HG02870 (cell line): Measurements from ENCODE around the gene THAP3.

Experiments used
- ATAC-seq: cut with Tn5 transposase; IDR thresholded peaks from one replicate; pipeline ENCODE4 v1.9.1; 2021; ENCODE audit warnings: mild to moderate bottlenecking, moderate library complexity; ENCODE audit not compliant: unreplicated experiment

The THAP3 gene, protein sequence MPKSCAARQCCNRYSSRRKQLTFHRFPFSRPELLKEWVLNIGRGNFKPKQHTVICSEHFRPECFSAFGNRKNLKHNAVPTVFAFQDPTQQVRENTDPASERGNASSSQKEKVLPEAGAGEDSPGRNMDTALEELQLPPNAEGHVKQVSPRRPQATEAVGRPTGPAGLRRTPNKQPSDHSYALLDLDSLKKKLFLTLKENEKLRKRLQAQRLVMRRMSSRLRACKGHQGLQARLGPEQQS

DNA sequence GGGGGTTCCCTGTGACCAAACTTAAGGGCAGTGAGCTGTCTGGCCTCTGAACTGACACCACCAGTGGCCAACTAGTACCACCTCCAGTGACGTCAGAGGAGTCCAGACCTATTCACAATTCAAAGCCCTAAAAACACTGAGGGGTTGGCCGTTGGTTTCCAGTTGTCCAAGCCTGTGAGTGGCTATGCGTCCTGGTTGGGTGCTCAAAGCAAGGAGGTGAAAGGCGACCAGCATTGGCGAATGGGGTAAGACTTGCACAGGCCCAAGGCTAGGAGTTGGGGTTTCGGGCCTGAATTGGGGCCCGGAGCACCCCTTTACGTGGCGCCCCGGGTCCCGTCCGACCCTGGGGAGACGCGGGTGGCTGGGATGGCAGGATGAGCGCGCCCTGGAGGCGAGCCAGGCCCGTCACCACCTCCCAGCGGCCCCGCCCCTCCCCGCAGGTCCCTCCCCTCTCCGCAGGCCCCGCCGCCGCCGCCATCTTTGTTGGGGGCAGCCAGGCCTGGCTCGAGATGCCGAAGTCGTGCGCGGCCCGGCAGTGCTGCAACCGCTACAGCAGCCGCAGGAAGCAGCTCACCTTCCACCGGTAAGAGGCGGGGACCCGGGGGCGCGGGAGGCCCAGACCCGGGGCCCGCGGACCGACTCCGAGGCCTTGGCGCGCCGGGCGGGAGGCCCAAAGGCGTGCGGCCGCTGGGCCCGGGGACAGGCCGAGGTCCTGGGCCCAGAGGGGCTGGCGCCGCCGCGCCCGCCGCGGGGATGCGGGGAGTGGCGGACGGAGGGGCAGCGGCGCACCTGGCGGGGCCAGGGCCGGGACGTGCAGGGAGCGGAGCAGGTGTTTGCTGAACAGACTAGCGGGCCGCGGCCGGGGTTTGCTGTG, at the start of gene THAP3:
Gene THAP3, plus strand, starts transcription at position 159 of the 874 bp plus-strand sequence. Its CDS starts 351 bp downstream, at position 510.
- peak; percentile 64 for ATAC-seq

DNA sequence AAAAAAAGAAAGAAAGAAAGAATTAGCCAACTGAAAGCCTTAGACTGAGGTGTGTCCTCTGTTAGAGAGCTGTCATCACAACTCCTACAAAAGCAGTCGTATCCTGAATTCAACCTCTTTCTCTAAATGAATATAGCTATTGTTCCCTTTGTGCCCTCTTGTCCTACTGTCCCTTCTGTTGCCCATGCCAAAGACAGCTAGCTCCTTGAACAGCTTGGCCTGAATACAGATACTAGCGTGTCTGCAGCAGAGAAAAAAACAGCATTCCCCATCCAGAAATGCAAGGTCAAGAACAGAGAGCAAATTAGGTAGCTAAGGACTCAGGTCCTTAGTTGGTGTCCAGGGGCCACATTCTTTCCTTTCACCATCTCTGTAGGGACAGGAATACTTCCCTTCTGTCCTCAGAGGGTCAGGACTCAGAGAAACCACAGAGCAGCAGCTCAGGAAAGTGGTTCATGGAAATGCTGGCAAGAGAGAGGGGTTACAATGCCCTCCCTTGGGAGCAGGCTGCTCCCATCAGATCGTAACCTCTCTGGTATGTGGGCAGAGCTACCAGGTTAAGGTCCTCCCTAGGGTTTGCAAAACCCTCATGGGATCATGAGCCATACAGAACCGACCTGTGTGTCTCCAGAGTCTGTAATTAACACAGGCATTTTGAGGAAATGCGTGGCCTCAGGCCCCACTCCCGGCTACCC, 46.7 kb upstream of the THAP3 start:
- no peak for ATAC-seq

DNA sequence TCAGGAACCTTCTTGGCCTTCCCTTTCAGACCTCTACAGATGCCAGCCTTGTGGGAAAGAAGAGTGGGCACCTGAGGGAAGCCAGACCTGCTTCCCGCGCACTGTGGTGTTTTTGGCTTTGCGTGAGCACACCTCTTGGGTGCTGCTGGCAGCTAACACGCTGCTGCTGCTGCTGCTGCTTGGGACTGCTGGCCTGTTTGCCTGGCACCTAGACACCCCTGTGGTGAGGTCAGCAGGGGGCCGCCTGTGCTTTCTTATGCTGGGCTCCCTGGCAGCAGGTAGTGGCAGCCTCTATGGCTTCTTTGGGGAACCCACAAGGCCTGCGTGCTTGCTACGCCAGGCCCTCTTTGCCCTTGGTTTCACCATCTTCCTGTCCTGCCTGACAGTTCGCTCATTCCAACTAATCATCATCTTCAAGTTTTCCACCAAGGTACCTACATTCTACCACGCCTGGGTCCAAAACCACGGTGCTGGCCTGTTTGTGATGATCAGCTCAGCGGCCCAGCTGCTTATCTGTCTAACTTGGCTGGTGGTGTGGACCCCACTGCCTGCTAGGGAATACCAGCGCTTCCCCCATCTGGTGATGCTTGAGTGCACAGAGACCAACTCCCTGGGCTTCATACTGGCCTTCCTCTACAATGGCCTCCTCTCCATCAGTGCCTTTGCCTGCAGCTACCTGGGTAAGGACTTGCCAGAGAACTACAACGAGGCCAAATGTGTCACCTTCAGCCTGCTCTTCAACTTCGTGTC, 45.9 kb upstream of the THAP3 start:
- ATAC-seq = no peak

DNA sequence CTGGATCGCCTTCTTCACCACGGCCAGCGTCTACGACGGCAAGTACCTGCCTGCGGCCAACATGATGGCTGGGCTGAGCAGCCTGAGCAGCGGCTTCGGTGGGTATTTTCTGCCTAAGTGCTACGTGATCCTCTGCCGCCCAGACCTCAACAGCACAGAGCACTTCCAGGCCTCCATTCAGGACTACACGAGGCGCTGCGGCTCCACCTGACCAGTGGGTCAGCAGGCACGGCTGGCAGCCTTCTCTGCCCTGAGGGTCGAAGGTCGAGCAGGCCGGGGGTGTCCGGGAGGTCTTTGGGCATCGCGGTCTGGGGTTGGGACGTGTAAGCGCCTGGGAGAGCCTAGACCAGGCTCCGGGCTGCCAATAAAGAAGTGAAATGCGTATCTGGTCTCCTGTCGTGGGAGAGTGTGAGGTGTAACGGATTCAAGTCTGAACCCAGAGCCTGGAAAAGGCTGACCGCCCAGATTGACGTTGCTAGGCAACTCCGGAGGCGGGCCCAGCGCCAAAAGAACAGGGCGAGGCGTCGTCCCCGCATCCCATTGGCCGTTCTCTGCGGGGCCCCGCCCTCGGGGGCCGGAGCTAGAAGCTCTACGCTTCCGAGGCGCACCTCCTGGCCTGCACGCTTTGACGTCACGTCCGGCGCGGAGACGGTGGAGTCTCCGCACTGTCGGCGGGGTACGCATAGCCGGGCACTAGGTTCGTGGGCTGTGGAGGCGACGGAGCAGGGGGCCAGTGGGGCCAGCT, 45.1 kb upstream of the THAP3 start, which contains the start of gene ZBTB48:
Gene ZBTB48, plus strand, starts transcription at position 621 of the 745 bp plus-strand sequence. CDS start 616 bp downstream, outside the sequence.
- peak; percentile 93 for ATAC-seq

DNA sequence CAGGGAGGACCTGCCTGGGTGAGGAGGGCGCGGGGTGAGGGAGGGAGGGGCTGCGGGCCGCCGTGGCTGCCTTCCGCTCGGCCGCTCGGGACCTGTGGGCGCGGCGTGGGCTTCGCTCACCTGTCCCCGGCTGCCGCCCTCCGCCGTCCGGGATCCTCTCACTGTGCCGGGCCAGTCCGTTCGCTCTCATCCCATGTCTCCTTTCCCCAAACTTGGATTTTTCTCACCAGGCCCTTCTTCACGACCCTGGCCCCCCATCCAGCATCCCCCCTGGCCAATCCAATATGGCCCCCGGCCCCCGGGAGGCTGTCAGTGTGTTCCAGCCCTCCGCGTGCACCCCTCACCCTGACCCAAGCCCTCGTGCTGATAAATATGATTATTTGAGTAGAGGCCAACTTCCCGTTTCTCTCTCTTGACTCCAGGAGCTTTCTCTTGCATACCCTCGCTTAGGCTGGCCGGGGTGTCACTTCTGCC, 44.5 kb upstream of the THAP3 start:
- ATAC-seq = peak; percentile 19

DNA sequence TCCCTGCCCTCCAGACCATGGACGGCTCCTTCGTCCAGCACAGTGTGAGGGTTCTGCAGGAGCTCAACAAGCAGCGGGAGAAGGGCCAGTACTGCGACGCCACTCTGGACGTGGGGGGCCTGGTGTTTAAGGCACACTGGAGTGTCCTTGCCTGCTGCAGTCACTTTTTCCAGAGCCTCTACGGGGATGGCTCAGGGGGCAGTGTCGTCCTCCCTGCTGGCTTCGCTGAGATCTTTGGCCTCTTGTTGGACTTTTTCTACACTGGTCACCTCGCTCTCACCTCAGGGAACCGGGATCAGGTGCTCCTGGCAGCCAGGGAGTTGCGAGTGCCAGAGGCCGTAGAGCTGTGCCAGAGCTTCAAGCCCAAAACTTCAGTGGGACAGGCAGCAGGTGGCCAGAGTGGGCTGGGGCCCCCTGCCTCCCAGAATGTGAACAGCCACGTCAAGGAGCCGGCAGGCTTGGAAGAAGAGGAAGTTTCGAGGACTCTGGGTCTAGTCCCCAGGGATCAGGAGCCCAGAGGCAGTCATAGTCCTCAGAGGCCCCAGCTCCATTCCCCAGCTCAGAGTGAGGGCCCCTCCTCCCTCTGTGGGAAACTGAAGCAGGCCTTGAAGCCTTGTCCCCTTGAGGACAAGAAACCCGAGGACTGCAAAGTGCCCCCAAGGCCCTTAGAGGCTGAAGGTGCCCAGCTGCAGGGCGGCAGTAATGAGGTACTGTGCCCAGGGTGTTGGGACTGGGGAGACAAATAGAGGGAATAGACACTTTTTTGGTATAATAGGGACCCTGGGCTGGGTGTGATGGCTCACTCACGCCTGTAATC, 43.9 kb upstream of the THAP3 start:
- no peak for ATAC-seq

DNA sequence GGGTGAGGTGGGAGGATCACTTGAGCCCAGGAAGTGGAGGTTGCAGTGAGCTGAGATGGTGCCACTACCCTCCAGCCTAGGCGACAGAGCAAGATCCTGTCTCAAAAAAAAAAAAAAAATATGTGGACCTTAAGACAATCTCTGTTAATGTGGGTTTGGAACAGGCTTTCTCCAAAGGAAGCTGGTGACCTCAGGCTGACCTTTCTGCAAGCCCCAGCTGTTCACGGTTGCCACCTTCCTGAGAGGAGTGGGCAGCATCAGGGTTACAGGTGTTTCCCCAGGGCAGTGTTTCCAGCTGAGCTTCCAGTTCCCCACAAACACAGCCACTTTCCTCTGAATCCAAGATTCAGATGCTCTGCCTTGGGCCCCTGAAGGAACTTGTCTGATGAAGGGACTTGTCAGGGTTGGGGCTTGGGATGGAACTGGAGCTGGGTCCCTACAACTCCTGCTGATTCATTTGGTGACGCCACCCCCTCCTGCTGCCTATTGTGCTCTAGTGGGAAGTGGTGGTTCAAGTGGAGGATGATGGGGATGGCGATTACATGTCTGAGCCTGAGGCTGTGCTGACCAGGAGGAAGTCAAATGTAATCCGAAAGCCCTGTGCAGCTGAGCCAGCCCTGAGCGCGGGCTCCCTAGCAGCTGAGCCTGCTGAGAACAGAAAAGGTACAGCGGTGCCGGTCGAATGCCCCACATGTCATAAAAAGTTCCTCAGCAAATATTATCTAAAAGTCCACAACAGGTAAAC, 42.9 kb upstream of the THAP3 start:
- no peak for ATAC-seq

DNA sequence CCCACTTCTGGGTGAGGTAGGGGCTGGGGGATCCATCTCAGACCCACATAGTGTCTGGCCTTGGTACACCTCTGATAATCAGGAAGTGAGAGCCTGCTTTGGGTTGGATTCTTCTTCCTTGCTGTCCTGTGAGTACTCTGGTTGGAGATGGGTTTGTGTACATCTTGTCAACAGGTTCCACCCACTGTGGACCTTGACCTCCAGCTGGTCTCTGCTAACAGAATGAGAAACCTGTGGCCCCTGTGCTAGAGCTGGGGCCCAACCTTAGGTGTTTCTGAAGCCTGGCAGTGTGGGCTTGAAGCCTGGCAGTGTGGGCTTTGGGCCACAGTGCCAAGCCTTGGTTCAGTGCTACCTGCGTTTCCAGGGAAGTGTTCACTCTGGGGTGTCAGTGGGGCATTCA, 42.3 kb upstream of the THAP3 start:
- ATAC-seq = no peak

DNA sequence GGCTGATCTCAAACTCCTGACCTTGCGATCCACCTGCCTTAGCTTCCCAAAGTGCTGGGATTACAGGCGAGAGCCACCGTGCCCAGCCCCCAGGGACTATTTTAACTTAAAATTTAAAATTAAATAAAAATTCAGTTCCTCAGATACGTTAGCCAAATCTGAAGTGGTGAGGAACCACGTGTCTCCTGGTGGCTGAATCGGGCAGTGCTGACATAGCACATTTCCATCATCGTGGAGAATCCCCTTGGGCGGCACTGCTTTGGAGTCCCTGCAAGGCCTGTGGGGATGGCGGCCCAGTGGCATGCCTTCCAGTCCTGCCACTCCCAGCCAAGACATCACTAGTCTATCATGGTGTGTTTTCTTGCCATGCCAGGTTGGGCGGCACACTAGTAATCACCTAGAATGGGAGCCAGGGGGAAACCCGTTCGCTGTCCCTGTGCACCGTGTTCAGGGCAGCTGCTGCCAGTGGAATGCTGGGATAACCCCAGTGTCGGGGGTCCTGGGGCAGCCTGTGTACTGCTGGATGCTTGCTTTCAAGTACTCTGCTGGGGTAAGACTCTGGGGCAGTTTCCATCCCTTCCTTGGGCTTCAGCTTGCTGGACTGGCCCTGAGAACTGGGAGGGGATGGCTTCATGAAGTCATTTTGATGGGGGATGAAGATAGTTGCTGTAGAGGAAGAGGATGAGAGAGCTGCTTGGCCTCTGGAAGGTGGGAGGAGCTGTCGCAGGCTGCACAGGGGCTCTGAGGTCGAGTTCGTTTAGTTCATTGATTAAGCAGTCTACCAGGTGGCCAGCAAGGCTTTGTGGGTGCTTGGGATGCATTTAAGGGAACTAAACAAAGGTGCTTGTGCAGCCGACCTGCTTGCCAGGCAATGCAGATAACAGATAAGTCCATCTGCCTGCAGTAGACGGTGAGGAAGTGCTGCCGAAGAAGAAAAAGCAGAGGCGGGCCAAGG, 40.3 kb upstream of the THAP3 start:
- ATAC-seq = no peak

DNA sequence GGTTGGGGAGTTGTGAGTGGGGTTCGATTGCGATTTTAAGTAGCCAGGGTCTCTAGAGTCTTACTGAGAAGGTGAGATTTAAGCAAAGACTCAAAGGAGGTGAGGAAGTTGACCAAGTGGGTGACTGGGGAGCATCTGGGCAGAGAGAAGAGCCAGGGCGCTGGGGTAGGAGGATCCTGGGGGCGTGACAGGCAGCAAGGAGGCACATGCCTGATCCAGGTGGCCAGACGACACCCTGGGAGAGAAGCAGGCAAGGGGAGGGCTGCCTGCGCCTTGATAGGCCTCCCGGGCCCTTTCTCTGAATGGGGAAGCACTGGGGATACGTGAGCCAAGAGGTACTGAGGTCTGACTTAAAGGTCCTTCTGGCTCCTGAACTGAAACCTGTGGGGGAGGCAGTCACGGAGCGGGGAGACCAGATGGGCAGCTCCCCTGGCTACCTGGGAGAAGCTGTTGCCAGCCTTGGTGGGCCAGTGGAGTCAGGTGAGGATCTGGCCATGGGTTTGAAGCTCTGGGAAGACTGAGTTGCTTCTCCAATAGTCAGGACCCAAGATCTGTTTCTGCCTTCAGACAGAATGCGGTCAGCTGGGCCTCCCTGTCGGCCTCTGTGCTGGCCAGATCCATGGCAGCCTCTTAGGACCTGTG, 39.5 kb upstream of the THAP3 start:
- ATAC-seq = no peak

DNA sequence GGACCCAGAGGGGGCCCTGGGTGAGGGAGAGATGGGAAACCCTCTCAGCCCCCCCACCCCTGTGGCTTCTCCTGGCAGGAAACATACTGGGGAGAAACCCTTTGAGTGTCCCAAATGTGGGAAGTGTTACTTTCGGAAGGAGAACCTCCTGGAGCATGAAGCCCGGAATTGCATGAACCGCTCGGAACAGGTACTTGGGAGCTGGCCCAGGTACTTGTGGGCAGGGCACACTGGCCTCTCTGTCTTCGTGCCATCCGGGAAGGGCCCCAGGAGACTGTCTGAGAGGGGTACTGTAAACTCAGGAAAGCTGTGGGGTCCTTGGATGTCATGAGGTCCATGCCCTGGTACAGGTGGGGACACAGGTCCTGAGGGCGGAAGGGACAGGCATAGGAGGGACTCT, 38.8 kb upstream of the THAP3 start:
- no peak for ATAC-seq

DNA sequence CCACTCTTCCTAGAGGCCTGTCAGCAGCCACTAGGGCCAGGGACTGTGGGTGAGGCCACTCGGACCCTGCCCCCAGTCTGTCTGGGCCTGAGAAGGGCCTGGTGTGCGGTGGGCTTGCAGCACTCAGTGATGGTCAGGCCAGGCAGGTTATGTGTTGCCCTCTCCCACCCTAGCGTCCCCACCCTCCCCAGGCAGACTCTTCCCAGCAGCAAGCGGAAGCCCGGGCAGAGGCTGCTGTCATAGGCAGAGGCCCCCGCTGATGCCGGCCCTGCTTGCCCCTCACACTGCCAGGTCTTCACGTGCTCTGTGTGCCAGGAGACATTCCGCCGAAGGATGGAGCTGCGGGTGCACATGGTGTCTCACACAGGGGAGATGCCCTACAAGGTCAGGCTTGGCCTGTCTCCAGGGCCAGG, 38.3 kb upstream of the THAP3 start:
- no peak for ATAC-seq

DNA sequence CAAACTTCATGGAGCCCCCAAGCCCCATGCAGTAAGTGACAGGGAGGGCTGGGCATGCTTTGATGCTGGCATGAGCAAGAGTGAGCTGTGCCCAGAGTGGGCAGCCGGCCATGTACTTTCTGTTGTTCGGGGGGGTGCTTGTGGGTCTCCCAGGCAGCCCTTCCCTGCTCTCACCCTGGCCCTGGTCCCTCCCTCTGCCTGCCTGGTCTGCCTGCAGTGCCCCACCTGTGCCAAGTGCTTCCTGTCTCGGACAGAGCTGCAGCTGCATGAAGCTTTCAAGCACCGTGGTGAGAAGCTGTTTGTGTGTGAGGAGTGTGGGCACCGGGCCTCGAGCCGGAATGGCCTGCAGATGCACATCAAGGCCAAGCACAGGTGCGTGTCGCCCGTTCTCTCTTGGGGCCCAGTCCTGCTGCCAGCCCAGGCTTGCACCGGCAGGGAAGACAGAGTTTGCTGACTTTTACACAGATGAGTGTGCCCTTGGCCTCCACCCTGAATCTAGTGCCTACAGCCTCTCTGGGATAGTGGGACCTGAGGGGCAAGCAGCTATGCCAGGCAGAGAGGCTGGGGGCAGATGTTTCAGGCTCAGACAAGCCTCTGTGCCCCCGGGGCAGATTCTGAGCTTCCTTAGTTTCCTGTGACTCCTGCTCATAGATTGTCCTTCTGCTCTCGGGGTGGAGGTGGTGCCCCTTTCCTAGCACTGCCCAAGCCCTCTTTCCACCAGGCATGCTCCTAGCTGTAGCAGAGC, 37.2 kb upstream of the THAP3 start:
- ATAC-seq = no peak

DNA sequence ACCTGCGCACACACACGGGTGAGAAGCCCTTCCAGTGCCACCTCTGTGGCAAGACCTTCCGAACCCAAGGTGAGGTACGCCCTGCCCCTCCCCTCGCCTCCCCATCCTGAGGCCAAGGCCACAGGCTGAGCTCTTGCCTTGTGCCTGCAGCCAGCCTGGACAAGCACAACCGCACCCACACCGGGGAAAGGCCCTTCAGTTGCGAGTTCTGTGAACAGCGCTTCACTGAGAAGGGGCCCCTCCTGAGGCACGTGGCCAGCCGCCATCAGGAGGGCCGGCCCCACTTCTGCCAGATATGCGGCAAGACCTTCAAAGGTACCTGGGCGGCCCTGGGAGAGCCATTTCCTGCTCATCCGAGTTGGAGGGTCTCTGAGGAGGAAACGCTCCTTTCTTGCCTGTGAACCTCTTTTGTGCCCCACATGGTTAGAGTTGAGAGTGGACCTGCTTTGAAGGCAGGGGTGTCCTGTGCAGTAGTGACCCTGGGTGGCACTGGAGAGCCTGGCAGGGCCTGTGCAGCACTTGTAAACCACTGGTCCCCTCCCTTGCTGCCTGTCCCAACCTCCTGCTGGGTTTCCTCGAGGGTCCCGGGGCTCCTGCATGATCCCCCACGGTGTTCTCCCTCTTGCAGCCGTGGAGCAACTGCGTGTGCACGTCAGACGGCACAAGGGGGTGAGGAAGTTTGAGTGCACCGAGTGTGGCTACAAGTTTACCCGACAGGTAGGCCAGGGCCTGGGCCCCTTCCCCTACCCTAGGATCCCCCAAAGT, 36.4 kb upstream of the THAP3 start:
- ATAC-seq = no peak

DNA sequence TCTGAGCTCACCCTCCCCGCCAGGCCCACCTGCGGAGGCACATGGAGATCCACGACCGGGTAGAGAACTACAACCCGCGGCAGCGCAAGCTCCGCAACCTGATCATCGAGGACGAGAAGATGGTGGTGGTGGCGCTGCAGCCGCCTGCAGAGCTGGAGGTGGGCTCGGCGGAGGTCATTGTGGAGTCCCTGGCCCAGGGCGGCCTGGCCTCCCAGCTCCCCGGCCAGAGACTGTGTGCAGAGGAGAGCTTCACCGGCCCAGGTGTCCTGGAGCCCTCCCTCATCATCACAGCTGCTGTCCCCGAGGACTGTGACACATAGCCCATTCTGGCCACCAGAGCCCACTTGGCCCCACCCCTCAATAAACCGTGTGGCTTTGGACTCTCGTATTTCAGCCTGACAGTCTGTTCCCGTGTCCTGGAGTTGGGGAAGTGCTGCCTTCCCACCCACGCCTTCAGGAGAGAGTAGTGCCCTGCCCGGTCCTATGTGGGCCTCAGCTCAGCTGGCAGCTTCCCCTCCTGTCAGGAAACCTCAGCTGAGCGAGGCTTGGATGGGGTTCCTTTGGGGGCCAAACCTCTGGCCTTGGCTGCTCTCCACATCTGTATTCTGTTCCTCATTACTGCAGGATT, 35.7 kb upstream of the THAP3 start:
- no peak for ATAC-seq
